ENCODE results near the gene INHBC.
A peak's percentile ranks its signal among the peaks of the same experiment; 100 is the strongest.

The INHBC gene

DNA sequence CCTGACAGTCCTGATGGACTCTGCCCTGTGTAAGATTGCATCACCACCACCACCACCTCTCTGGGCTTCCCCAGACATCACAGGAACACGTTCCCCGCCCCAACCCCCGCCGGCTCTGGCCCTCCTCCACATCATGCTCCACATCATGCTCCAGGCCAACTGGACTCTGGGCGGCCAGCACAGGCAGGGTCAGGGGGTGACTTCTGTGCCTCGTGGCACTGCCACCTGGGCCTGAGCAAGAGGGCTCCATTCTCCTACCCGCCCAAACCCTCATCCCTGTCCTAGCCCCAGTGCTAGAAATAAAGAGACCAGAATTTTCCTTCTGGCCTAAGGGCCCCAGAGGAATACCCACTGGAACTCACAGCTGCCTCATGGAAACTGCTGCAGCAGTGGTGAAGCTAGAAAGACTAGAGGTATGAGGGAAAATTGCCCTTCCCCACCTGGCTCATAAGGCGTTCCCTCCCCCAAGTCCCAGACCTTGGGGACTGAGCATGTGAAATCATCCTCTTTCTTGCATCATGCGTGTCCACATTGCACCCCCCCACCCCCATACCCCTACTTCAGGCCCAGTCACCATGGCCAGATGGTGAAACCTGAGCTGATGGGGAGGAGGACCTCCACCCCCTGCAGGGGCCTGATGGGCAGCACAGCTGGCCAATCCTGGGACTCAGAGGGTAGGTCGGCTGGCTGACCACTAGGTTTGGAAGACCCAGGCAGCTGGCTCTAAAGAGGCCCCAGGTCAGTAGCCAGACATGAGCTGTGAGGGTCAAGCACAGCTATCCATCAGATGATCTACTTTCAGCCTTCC is 20.2 kb downstream of the INHBC start, which contains the start of gene INHBE:
TSS of gene INHBE (plus strand) at position 742 of the 808 bp plus-strand sequence. CDS start 230 bp downstream, outside the sequence.
- no peak for DNase-seq (ENCODE audit: low read depth in 2 of 2)

DNA sequence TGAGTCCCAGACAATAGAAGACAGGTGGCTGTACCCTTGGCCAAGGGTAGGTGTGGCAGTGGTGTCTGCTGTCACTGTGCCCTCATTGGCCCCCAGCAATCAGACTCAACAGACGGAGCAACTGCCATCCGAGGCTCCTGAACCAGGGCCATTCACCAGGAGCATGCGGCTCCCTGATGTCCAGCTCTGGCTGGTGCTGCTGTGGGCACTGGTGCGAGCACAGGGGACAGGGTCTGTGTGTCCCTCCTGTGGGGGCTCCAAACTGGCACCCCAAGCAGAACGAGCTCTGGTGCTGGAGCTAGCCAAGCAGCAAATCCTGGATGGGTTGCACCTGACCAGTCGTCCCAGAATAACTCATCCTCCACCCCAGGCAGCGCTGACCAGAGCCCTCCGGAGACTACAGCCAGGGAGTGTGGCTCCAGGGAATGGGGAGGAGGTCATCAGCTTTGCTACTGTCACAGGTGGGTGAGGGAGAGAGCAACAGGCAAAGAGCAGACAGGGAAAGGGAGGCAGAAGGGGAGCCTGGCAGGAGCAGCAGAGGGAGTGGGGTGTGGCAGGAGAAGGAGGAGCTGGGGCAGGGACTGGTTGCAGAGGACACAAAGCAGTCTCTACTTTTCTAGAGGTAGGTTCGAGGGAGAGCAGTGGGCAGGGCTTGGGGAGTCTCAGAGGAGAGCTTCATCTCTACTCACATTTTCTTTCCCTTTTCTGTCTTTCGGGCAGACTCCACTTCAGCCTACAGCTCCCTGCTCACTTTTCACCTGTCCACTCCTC is 21.0 kb downstream of the INHBC start:
- DNase-seq (ENCODE audit: low read depth in 2 of 2): no peak

DNA sequence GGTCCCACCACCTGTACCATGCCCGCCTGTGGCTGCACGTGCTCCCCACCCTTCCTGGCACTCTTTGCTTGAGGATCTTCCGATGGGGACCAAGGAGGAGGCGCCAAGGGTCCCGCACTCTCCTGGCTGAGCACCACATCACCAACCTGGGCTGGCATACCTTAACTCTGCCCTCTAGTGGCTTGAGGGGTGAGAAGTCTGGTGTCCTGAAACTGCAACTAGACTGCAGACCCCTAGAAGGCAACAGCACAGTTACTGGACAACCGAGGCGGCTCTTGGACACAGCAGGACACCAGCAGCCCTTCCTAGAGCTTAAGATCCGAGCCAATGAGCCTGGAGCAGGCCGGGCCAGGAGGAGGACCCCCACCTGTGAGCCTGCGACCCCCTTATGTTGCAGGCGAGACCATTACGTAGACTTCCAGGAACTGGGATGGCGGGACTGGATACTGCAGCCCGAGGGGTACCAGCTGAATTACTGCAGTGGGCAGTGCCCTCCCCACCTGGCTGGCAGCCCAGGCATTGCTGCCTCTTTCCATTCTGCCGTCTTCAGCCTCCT is 21.6 kb downstream of the INHBC start:
- no peak for DNase-seq (ENCODE audit: low read depth in 2 of 2)

DNA sequence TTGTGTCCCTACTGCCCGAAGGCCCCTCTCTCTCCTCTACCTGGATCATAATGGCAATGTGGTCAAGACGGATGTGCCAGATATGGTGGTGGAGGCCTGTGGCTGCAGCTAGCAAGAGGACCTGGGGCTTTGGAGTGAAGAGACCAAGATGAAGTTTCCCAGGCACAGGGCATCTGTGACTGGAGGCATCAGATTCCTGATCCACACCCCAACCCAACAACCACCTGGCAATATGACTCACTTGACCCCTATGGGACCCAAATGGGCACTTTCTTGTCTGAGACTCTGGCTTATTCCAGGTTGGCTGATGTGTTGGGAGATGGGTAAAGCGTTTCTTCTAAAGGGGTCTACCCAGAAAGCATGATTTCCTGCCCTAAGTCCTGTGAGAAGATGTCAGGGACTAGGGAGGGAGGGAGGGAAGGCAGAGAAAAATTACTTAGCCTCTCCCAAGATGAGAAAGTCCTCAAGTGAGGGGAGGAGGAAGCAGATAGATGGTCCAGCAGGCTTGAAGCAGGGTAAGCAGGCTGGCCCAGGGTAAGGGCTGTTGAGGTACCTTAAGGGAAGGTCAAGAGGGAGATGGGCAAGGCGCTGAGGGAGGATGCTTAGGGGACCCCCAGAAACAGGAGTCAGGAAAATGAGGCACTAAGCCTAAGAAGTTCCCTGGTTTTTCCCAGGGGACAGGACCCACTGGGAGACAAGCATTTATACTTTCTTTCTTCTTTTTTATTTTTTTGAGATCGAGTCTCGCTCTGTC is 22.3 kb downstream of the INHBC start:
- DNase-seq (ENCODE audit: low read depth in 2 of 2): no peak

DNA sequence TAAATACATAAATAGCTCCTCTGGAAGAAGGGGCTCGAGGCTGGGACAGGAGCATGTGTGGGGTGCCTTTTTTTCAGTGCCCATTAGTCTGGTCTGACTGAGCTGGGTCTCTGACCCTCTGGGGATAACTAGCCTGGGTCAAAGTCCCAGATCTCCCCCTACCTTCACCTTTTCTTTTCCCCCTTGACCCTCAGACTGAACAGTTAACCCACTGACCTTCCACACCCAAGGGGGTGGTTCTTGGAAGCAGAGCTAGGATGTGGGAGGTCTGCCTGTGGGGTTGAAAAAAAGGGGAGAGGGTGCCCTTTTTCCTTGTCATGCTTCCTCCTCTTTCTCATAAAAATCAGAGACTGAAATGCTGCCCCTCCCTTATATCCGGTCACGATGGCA is 24.1 kb downstream of the INHBC start:
- DNase-seq (ENCODE audit: low read depth in 2 of 2): no peak

DNA sequence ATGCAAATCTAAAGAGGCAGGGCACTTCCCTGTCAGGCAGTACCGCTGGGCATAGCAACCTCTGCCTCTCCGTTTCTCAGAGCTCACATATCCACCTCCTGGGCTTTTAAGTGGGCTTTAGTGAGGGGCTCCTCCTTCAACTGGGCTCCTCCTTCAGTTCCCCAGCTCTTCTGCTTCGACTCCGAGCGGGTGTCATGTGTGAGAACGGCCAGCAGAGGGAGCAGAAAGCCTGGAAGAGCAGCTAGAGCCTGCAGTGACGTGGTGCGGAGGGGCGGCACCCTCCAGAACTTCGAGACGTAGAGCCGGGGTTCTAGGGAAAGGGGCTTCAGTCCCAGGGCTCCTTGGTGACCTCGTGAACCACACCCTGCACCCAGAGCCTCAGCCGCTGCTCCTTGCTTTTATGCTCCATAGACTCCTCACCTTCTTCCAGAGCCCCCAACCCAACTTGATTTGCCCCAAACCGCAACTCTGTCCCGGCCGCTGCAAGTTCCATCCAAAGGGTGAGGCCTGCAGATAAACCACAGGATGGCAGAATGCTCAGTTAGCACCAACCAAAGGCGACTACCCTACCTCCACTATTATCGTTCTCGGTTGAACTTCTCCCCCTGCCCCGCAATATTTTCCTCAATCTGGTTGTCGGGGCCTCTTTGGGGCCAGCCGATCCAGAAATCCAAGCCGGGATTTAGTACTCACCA is 24.6 kb downstream of the INHBC start:
- peak; percentile 92 to 94 for DNase-seq (ENCODE audit: low read depth in 2 of 2)

DNA sequence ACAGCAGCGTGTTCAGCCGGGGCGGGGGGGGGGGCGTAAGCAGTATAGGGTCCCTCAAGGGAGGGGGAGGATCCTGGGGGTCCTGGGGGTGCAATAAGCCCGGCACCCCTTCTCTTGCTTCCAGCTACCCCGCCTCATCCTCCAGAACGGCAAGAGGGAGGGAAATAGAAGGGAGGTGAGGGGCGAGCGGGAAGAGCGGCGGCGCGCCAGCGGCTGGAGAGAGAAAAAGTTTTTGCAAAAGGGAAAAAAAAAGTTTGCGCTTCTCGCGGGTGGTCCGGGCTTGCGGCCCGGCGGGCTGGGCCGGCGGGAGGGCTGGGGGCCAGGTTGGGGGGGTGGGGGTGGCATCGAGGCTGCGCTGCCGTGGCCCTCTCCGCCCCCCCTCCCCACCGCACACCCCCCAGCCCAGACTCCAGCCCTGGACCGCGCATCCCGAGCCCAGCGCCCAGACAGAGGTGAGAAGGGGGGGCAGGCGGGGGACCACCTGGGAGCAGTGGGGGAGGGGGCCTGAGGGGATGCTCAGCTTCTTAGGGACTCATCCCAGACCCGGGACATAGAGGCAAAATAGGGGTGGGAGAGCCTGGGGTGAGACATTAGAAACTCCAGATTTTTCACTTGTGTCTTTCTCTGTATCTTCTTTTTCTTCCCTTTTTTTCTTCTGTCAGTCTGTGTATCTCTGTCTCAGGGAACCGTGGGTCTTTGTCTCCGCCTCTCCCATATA is 25.3 kb downstream of the INHBC start, which contains the start of gene GLI1:
TSS of gene GLI1 (plus strand) at position 36 of the 718 bp plus-strand sequence. CDS start 3,907 bp downstream, outside the sequence.
- DNase-seq (ENCODE audit: low read depth in 2 of 2): no peak

DNA sequence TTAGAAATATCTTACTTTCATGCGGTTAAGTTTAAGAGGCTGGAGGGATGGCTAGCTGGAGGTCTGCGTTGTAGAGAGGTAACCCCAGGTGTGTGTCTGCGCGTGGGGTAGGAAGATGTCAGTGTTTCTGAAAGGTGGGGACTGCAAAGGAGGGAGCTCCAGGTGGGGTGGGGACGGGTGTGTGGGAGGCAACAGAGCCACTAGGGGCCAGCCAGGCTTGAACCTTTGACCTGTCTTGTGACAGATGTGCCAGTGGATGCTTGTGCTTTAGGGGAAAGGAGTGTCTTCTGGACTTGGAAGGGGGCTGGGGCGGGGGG is 25.8 kb downstream of the INHBC start:
- no peak for DNase-seq (ENCODE audit: low read depth in 2 of 2)

DNA sequence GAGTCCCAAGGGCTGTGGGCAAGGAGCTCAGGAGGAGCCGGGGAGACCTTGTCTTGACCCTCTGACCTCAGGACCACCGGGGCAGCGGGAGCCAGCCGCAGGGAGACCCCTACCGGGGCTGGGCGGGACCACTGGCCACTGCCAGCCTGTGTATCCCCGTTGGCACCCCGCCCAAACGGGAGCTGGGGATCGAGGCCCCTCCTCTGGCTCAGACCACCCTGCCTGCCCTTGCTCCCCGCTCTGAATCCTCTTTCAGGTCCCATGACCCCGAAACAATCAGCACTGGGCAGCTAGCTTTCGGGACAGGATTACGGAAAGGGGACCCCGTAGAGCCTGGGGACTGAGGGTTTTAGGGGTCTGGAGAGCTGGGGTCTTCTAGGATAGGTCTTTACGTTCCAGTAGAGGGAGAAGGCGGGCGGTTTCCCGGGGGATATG is 26.3 kb downstream of the INHBC start:
- no peak for DNase-seq (ENCODE audit: low read depth in 2 of 2)

DNA sequence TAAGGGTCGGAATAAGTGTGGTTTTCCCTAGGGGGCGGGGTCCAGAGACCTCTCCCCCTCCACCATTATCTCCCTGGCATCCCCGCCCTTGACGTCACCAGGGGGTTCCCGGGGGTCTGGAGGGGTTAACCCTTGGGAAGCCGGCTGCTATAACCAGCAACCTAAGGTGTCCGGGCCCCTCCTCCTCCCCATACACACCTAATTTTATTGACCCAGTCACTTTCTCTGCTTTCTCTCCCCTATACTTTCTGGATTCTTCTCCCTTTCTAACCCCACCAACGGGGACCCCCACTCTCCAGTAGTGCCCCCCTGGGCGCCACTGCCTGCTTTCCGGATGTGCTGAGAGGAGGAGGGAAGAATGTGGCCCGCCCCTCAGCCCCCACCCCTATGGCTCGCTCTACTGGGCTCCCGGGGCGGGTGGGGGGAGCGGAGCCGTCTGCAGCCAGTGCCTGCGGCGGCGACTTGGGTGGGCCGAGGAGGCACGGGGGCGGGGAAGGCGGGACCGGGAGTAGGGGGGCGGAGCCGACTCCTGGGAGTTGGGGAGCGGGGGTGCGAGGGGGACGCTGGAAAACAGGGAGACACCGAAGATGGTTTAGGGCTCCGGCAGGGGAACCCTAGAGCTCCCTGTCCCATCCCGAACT is 26.8 kb downstream of the INHBC start:
- DNase-seq (ENCODE audit: low read depth in 2 of 2): no peak

DNA sequence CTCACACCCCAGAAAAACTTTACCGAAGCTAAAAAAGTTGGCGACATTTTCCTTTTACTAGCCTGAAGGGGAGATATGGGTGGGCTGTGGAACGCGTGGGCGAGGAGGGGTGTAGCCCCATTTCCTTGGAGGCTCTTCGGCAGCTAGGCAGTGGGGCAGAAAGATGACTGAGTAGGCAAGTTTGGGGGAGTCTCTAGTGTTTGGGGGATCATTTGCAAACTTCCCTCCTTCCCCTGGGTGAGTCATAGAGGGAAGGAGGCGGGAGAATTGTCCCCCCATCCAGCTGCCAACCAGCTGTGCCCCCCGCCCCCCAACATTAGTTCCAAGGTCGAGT is 27.3 kb downstream of the INHBC start:
- DNase-seq (ENCODE audit: low read depth in 2 of 2): no peak

DNA sequence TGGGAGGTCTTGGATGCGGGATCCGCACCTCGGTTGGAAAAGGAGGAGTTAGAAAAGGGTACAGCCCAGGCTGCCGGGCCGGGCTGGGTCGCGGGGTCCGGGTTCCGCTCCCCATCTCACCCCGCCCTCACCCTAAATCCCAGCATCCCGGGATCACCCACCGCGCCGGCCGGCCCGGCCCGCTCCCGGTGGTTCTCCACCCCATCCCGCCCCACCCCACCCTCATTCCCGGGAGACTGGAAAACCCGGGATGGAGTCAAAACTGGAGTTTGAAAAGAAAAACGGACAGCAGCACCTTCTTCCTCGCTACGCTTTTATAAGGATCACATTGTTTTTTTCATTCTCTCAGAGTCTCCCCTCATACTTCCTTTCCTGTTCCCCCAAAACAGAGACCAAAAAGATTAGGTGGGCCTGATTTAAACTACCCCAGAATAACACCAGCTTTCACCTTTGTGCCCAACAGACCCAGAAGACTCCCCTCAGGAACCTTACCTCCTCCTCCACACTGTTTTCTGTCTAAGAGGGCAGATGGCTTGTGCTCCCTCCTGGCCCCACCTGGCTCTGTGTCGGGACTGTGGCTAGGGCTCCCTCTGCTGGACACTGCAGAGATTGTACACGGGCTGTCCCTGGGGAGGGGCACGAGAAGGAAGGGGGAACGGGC is 27.8 kb downstream of the INHBC start:
- peak; percentile 75 to 83 for DNase-seq (ENCODE audit: low read depth in 2 of 2)

DNA sequence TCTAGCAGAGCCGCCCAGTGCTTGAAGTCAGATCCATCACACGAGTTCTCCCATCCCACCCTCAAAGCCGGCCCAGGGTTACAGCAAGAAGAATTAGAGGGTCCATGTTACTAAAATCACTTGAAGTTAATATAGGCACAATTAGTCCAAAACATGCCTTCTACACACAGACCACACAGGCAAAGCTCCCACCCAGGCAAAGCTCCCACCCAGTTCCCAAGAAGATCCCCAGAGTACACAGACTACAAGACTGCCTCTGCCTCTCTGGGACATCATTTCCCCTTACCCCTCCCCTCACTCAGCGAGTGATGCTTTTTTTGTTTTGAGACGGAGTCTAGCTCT is 28.3 kb downstream of the INHBC start:
- no peak for DNase-seq (ENCODE audit: low read depth in 2 of 2)

DNA sequence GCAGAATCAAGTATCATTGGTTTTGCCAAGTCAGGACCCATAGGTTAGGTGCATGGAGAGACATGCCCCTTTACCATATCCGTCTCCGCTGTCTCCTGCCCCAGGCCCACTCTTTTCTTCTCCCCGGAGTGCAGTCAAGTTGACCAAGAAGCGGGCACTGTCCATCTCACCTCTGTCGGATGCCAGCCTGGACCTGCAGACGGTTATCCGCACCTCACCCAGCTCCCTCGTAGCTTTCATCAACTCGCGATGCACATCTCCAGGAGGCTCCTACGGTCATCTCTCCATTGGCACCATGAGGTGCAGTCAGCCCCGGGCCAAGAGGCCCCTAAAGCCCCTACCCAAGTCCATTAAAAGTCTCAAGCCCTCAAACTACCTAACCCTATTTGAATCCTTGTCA is 30.0 kb downstream of the INHBC start:
- no peak for DNase-seq (ENCODE audit: low read depth in 2 of 2)

DNA sequence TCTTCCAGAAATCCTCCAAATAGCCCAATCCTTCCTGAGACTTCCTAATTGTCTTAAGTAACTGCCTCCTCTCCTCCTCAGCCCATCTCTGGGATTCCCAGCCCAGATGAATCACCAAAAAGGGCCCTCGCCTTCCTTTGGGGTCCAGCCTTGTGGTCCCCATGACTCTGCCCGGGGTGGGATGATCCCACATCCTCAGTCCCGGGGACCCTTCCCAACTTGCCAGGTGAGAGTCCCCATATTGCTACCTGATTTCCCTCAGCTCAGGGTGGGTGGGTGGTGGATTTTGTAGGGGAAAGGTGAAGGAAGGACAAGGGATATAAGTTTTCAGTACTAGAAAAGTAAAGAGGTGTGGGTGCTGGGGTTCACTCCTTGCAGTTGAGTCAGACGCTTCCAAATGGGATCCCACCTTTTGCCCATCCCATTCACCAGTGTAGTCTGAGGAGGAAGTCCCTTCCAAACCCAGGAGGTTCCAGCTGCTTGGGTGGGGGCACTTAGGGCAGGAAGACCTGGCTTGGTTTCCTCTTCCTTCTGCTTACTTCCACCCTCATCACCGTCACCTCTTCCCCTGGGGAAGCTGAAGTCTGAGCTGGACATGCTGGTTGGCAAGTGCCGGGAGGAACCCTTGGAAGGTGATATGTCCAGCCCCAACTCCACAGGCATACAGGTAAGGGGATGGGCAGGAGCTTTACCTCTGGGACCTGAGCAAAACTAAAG is 30.6 kb downstream of the INHBC start:
- DNase-seq (ENCODE audit: low read depth in 2 of 2): no peak

DNA sequence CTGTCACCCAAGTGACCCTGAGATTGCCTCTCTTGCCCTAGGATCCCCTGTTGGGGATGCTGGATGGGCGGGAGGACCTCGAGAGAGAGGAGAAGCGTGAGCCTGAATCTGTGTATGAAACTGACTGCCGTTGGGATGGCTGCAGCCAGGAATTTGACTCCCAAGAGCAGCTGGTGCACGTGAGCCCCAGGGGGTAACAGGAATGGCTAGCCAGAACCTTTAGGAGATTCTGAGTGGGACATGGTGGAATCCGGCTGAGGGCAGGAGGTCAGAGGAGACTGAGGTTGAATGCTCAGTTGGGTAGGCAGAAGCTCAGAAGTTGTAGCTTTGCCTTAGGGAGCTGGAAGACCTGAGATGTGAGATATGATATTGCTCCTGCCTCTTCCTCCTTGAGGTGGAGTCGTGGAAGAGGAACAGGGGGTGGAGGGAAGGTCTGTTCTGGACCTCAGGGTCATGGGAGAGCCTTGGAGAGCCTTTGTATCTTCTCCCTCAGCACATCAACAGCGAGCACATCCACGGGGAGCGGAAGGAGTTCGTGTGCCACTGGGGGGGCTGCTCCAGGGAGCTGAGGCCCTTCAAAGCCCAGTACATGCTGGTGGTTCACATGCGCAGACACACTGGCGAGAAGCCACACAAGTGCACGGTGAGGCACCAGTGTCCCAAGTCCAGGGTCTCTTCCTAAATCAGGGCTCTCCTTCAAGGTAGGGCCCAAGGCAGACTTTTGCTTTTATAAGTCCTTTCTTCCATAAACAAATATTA is 31.3 kb downstream of the INHBC start:
- no peak for DNase-seq (ENCODE audit: low read depth in 2 of 2)

DNA sequence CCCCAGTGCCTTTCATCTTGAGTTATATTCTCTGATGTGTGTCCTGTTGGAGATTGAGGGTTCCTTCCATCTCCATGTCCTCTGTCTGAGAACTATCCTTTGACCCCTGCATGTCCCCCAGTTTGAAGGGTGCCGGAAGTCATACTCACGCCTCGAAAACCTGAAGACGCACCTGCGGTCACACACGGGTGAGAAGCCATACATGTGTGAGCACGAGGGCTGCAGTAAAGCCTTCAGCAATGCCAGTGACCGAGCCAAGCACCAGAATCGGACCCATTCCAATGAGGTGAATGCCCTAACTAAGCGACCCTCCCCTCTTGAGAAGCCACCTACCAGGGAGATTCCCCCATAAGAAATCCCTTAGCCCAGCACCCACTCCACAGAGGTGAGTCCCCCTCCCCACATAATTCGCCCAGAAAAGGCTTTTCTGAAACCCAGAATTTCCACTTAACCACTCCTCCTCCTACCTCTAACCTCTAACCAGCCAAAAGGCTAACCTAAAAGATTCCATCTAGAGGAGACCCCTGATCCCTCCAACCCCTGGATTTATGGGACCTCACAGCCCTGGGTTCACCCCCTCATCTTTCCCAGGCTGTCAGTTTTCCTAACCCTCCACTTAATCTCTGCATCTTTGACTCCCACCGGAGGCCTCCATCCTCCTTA is 32.8 kb downstream of the INHBC start:
- DNase-seq (ENCODE audit: low read depth in 2 of 2): no peak

DNA sequence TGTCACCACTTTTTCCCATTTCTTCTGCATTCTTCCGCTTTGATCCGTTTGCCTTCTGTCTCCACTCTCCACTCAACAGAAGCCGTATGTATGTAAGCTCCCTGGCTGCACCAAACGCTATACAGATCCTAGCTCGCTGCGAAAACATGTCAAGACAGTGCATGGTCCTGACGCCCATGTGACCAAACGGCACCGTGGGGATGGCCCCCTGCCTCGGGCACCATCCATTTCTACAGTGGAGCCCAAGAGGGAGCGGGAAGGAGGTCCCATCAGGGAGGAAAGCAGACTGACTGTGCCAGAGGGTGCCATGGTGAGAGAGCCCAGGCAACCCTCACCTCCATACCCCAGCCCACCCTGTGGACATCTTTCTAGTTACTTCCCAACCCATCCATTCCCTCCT is 33.3 kb downstream of the INHBC start:
- DNase-seq (ENCODE audit: low read depth in 2 of 2): no peak
